Activated B cell treated with CpG ODN at 0.5 μM for 24 hours (primary cell): ENCODE data around the gene DCDC2. TPM values are rescaled to one million over a fixed set of nuclear protein-coding genes. Genes with fewer than 3 reads are reported as not detected.

Source experiments
- ATAC-seq: fragments of 200-7000 bp; cut with Tn5 transposase; one replicate; pipeline ENCODE4 v1.10.0; 2021; ENCODE audit warnings: low read depth, mild to moderate bottlenecking, moderate library complexity
- CTCF ChIA-PET: fragments of 350-600 bp; sonication (Branson Sonifier 250); formaldehyde crosslinking; loops from one replicate; lab custom pipeline; 2021; ENCODE audit warnings: antibody characterized with exemption; lab: Charles Lee
- POLR2A ChIA-PET: fragments of 350-600 bp; sonication (Branson Sonifier 250); formaldehyde crosslinking; loops from one replicate; lab custom pipeline; 2021; ENCODE audit warnings: antibody characterized with exemption; lab: Charles Lee
- DNase-seq: peaks from one replicate; pipeline ENCODE4 v3.0.0; 2022
- H3K27ac Mint-ChIP-seq: one replicate; pipeline ENCODE4 v1.8.0; 2020; ENCODE audit warnings: mixed read lengths
- H3K27me3 Mint-ChIP-seq: one replicate; pipeline ENCODE4 v1.8.0; 2021; ENCODE audit warnings: mixed read lengths
- H3K36me3 Mint-ChIP-seq: one replicate; pipeline ENCODE4 v1.8.0; 2021; ENCODE audit warnings: low read depth, mixed read lengths
- H3K4me1 Mint-ChIP-seq: one replicate; pipeline ENCODE4 v1.8.0; 2021; ENCODE audit warnings: mixed read lengths
- H3K4me3 Mint-ChIP-seq: one replicate; pipeline ENCODE4 v1.8.0; 2020; ENCODE audit warnings: mild to moderate bottlenecking, mixed read lengths
- H3K9me3 Mint-ChIP-seq: one replicate; pipeline ENCODE4 v1.8.0; 2020; ENCODE audit warnings: mixed read lengths
- CTCF ChIP-seq: fragments of 200-600 bp; IDR thresholded peaks from one replicate; pipeline ENCODE4 v1.8.0; 2022; ENCODE audit warnings: antibody characterized with exemption, mild to moderate bottlenecking
- intact Hi-C: fragments of 100-400 bp; cut with micrococcal nuclease; formaldehyde crosslinking; loops from one replicate; pipeline ENCODE4 v1.15.1; 2024
- total RNA-seq: library from RNA; stranded (reverse); gene quantifications from 2 replicates; pipeline ENCODE4 v1.2.3, GENCODE V29; 2022

Gene DCDC2
- total RNA-seq, 1 donor from 2014 or later = not detected

- intact Hi-C loops = no loop called here
- Mint-ChIP-seq H3K27me3 (peaks cover 7% of the 10 kb centered on the region), H3K4me3 (no peak overlapping the region), H3K9me3 (no peaks in the 10 kb centered on the region), H3K4me1 (no peaks in the 10 kb centered on the region), H3K36me3 (no peaks in the 10 kb centered on the region), H3K27ac (no peak overlapping the region)
- DNase-seq (no peak), ATAC-seq (no peak)
- ChIA-PET CTCF (no interaction called here), POLR2A (no interaction called here)
- TF ChIP-seq CTCF = no peak
Measured at GRCh38 chr6:24187965-24188577, 169.8 kb downstream of the DCDC2 start.

GRCh38 chr6:24186349-24186748 is 171.5 kb downstream of the DCDC2 start:
- TF ChIP-seq CTCF = no peak
- no peak overlapping the region for H3K27ac Mint-ChIP-seq
- CTCF ChIA-PET = no interaction called here
- H3K4me3 Mint-ChIP-seq = no peak overlapping the region
- no peaks in the 10 kb centered on the region for H3K9me3 Mint-ChIP-seq
- no peaks in the 10 kb centered on the region for H3K4me1 Mint-ChIP-seq
- DNase-seq (no peak), ATAC-seq (no peak)
- intact Hi-C loops = no loop called here
- POLR2A ChIA-PET = no interaction called here
- peaks cover 2% of the 10 kb centered on the region for H3K27me3 Mint-ChIP-seq
- H3K36me3 Mint-ChIP-seq = no peaks in the 10 kb centered on the region

DNA sequence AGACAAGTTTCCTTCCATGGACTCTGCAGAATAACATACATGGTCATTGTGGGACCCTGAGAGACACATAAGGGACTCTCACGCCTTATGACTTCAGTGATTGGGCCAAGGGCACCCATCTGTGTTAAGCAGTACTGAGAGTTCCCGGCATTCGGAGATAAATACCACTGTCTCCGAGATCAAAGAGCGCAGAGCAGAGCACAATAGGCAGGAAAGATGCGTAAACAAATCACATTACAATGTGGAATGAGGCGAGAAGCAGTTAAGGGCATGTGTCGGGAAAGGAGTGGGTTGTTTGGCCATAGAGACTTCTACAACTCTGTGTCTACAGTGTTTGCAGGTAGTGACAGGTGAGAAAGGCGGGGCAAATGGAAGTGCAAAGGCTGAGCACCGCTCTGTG is 174.3 kb downstream of the DCDC2 start:
- ChIA-PET CTCF (no interaction called here), POLR2A (no interaction called here)
- DNase-seq (no peak), ATAC-seq (no peak)
- H3K27me3 Mint-ChIP-seq = no peaks in the 10 kb centered on the region
- H3K9me3 Mint-ChIP-seq = no peaks in the 10 kb centered on the region
- intact Hi-C loops = no loop called here
- no peaks in the 10 kb centered on the region for H3K4me1 Mint-ChIP-seq
- TF ChIP-seq CTCF = no peak
- H3K27ac Mint-ChIP-seq = no peak overlapping the region
- no peaks in the 10 kb centered on the region for H3K36me3 Mint-ChIP-seq
- H3K4me3 Mint-ChIP-seq = no peak overlapping the region

DNA sequence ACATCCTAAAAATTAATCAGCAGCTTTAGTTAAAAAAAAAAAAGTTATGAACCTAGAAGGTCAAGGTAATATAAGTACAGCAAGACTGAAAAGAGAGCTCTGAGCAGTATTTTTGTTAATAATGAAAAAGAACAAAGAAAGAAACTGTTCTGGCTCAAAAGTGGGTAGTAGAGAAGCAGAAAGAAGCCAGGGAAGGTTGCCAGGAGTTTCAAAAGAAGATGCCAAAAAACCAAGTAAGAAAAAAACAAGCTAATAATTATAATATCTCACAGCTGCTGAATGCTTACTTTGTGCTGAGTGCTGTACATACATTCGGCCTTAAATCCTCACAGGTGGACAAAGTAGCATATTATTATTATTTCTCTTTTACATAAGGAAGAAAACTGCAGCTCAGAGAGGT is 200.0 kb downstream of the DCDC2 start:
- POLR2A ChIA-PET = no interaction called here
- Mint-ChIP-seq H3K27me3 (peaks cover 4% of the 10 kb centered on the region), H3K27ac (no peak overlapping the region), H3K4me1 (no peaks in the 10 kb centered on the region), H3K36me3 (no peaks in the 10 kb centered on the region), H3K4me3 (no peak overlapping the region), H3K9me3 (no peaks in the 10 kb centered on the region)
- intact Hi-C loops = no loop called here
- ATAC-seq (no peak), DNase-seq (no peak)
- CTCF ChIA-PET = no interaction called here
- TF ChIP-seq CTCF = no peak

GRCh38 chr6:24154121-24154520 is 203.7 kb downstream of the DCDC2 start:
- DNase-seq = no peak
- TF ChIP-seq CTCF = no peak
- no peaks in the 10 kb centered on the region for H3K4me1 Mint-ChIP-seq
- intact Hi-C loops = no loop called here
- ATAC-seq = no peak
- ChIA-PET CTCF (no interaction called here), POLR2A (no interaction called here)
- H3K27me3 Mint-ChIP-seq = peaks cover 4% of the 10 kb centered on the region
- peaks cover 7% of the 10 kb centered on the region for H3K9me3 Mint-ChIP-seq
- H3K27ac Mint-ChIP-seq = no peak overlapping the region
- H3K36me3 Mint-ChIP-seq = no peaks in the 10 kb centered on the region
- H3K4me3 Mint-ChIP-seq = no peak overlapping the region
